Muscle of arm (tissue), 12 donors: Measurements from ENCODE around the gene R3HDM2. TPM values are rescaled to one million over a fixed set of nuclear protein-coding genes. Genes with fewer than 3 reads are reported as not detected.
"Not testable (repeated sequence)": the region's sequence is repeated elsewhere in the genome, so short reads cannot be mapped to it uniquely, and the experiment has no call there.

Experiments
- DNase-seq: peaks from one replicate; pipeline ENCODE4 v3.0.0-alpha.2; 2013
- polyA plus RNA-seq, 12 donors: library from polyadenylated mRNA; unstranded; fragments of 120-200 nt; gene quantifications; one replicate each; pipeline ENCODE4 v1.2.1, GENCODE V29; 2013; ENCODE audit not compliant: insufficient read length in 12 of 12

Gene R3HDM2
- polyA plus RNA-seq, 12 donors = 36.4 to 92.7 (median 55.7) TPM; not detected in 1

DNA sequence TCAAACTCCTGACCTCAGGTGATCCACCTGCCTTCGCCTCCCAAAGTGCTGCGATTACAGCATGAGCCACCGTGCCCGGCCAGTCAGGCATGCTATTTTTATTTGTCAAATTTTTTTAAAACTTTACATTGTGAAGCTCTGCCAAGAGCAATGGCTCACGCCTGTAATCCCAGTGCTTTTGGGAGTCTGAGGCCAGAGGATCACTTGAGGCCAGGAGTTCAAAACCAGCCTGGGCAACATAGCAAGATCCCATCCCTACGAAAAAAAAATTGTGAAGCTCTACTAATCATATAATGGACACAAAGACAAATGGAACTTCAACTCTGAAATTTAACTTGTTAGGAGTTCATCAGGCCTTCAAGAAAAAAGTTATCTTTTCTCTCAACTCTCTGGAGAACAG is 1.9 kb downstream of the R3HDM2 start:
- no peak for DNase-seq

DNA sequence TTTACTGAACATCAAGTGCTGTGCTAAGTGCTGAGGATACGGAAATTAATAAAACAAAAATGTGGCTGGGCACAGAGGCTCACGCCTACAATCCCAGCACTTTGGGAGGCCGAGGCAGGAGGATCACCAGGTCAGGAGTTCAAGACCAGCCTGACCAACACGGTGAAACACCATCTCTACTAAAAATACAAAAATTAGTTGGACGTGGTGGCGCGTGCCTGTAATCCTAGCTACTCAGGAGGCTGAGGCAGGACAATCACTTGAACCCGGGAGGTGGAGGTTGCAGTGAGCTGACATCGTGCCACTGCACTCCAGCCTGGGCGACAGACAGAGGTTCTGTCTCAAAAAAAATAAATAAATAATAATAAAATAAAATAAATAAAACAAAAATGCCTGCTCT is 3.9 kb downstream of the R3HDM2 start:
- not testable (repeated sequence) for DNase-seq

DNA sequence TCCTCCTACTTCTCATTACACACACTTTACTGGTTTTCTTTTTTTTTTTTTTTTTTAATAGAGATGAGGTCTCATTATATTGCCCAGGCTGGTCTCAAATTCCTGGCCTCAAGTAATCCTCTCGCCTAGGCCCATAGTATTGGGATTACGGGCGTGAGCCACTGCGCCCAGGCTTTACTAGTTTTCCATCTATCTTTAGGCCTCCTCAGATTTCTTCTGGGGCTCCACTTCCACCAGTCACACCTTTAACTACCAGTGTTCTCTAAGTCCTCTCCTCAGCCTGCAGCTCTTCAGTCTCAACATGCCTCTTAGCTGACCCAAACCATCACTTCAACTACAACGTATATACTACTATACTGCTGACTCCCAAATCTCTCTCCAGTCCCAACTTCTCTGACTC is 10.4 kb downstream of the R3HDM2 start:
- DNase-seq = no peak

DNA sequence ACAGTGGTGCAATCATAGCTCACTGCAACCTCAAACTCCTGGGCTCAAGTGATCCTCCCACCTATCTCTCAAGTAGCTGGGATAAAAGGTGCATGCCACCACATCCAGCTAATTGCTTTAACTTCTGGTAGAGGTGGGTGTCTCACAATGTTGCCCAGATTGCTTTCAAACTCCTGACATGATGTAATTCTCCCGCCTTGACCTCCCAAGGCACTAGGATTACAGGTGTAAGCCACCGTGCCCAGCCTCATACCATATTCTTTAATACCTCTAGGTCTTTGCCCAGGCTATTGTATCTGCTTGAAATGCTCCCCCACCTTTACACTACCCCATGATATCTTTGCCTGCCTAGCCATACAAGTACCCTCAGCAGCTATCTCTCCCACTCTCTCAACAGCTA is 11.3 kb downstream of the R3HDM2 start:
- DNase-seq = no peak

DNA sequence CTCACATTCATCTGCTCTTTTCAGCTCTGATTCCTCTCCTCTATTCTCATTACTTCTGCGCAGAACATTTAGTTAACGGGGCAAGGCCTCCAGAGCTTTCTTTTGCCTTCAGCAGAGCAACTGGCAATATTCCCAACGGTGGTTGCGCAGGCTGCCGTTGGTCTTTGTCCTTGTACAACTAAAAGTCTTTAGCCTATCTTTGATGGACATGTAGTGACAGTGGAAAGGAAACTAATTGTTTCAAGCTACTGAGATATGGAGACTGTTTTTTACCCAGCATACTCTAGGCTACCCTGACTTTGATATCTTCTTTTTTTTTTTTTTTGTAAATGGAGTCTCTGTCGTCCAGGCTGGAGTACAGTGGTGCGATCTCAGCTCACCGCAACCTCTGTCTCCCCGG is 12.6 kb downstream of the R3HDM2 start:
- DNase-seq = no peak

DNA sequence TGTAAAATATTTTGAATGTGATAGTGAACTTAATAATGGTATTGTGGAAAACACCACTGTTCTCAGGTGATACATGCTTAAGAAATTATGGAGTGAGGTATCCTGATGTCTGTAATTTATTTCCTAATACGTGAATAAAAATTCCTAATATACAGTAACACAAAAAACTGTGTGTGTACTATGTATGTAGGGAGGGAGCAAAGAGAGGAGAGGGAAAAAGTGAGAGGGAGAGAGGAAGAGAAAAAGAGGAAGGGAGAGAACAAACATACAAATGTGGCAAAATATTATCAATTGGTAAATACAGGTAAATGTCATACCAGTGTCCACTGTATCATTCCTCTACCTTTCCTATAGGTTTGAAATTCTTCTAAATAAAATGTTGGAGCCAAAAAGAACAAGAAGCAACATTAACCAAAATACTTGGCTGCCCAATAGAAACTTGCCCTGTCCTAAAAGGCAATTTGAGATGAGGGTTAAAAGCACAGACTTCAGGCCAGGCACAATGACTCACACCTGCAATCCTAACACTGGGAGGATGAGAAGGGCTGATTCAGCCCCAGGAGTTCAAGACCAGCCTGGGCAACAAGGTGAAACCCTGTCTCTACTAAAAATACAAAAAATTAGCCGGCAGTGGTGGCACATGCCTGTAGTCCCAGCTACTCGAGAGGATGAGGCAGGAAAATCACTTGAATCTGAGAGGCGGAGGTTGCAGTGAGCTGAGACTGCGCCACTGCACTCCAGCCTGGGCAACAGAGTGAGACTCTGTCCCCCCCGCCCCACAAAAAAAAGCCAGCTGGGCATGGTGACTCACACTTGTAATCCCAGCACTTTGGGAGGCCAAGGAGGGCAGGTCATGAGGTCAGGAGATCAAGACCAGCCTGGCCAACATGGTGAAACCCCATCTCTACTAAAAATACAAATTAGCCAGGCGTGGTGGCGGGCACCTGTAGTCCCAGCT is 14.5 kb downstream of the R3HDM2 start:
- DNase-seq = no peak

DNA sequence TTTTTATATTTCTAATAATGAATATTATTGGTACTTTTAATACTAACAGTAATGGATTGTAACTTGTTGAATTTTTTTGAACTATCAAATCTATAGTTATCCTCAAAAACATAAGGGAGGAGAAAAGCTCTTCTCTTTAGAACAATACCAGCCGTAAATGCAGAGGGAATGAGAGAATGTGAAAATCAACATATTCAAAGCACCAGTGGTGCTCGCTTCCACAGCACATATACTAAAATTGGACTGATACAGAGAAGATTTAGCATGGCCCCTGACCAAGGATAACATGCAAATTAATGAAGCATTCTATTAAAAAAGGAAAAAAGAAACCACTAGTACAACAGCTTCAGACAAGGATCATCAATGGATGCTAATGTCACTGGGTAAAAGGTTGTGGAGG is 15.8 kb downstream of the R3HDM2 start:
- no peak for DNase-seq

DNA sequence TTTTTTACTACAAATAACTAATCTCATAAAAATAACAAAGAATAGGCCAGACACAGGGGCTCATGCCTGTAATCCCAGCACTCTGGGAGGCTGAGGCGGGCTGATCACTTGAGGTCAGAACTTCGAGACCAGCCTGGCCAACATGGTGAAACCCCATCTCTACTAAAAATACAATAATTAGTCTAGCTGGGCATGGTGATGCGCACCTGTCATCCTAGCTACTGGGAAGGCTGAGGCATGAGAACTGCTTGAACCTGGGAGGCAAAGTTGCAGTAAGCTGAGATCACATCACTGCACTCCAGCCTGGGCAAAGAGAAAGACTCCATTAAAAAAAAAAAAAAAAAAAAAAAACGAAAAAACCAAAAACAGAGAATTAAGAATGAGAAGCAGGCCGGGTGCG is 16.7 kb downstream of the R3HDM2 start:
- DNase-seq = not testable (repeated sequence)

DNA sequence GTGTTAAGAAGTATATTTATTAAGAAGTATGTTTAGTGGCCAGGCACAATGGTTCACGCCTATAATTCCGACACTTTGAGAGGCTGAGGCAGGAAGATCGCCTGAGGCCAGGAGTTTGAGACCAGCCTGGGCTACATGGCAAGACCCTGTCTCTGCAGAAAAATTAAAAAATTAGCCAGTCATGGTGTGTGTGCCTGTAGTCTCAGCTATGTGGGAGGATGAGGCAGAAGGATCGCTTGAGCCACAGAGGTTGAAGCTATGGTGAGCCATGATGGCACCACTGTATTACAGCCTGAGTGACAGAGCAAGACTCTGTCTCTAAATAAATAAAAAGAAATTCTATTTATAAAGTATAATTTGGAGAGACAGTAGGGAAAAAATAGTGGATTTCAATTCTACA is 20.3 kb downstream of the R3HDM2 start:
- no peak for DNase-seq

DNA sequence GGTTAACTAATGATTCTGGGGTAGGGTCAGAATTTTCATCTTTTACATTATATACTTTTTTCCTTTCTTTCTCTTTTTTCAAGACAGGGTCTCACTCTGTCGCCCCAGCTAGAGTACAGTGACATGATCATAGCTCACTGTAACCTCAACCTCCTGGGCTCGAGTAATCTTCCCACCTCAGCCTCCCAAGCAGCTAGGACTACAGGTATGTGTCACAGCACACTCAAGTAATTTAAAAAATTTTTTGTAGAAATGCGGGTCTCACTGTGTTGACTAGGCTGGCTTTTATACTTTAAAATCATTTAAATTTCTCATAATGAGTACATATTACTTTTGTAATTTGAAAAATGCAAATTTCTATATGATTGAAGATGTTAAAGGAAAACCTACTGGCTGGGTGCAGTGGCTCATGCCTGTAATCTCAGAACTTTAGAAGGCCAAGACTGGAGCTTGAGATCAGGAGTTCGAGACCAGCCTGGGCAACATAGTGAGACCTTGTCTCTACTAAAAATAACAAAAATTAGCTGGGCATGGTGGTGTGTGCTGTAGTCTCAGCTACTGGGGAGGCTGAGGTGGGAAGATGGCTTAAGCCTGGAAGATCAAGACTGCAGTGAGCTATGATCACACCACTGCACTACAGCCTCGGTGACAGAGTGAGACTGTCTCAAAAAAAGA is 25.7 kb downstream of the R3HDM2 start:
- DNase-seq = no peak

DNA sequence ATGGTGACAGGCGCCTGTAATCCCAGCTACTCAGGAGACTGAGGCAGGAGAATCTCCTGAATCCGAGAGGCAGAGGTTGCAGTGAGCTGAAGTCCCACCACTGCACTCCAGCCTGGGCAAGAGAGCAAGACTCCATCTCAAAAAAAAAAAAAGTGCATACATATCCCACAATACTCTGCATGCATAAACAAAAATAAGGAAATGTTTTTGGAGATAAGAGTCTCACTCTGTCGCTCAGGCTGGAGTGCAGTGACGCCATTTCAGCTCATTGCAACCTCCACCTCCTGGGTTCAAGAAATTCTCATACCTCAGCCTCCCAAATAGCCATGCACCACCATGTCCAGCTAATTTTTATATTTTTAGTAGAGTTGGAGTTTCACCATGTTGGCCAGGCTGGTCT is 28.7 kb downstream of the R3HDM2 start:
- DNase-seq = not testable (repeated sequence)

DNA sequence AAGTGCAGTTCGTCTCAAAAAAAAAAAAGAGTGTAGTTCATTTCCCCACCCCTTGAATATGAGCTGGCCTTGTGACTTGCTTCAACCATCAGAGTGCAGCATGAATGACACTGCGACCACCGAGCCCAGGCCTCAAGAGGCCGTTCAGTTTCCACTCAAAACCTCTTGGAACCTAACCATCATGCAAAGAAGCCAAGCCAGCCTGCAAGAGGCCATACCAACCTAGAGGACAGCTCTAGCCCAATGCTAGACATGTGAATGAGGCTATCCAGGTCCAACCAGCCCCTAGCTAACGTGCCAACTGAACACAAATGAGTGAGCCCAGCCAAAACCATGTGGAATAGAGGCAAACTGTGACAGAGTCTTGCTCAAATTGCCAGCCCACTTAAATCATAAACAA is 29.7 kb downstream of the R3HDM2 start:
- DNase-seq = no peak

DNA sequence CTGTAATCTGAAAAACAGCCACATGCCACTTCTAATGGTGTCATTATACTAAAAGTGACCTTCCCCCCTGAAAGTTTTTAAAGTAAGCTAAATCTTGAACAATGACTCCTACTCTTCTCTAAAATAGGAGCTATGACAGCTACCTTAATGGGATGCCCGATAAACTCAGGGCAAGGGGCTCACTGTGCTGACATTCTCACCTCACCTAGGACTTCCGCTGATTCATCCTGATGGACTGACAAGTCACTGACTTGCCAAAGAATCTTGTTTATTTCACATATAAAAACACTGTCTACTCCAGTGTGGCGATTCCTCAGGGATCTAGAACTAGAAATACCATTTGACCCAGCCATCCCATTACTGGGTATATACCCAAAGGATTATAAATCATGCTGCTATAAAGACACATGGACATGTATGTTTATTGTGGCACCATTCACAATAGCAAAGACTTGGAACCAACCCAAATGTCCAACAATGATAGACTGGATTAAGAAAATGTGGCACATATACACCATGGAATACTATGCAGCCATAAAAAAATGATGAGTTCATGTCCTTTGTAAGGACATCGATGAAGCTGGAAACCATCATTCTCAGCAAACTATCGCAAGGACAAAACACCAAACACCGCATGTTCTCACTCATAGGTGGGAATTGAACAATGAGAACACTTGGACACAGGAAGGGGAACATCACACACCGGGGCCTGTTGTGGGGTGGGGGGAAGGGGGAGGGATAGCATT is 31.0 kb downstream of the R3HDM2 start:
- not testable (repeated sequence) for DNase-seq

DNA sequence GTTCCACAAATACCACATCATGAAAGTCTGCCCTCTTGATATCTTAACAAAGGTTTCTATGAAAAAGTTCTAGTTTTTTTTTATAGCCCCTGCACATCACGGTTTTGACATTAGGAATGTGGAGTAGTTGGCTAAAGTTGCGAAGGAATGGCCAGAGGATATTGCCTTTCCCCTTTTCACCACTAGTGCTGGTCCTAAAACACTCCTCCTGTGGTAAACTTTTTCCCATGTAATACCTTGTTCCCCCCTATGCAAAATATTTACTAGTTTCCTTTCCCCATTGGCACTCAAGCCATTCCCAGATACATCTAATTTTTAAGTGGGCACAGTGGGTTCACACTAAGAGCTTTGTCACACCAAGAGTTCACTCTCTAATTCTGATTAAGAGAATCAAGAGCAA is 33.4 kb downstream of the R3HDM2 start:
- no peak for DNase-seq

DNA sequence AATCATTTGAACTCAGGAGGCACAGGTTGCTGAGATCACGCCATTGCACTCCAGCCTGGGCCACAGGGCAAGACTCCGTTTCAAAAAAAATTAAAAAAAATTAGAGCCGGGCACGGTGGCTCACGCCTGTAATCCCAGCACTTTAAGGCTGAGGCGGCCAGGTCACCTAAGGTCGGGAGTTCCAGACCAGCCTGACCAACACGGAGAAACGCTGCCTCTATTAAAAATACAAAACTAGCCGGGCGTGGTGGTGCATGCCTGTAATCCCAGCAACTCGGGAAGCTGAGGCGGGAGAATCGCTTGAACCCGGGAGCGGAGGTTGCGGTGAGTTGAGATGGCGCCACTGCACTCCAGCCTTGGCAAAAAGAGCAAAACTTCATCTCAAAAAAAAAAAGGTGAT is 35.7 kb downstream of the R3HDM2 start:
- no peak for DNase-seq

DNA sequence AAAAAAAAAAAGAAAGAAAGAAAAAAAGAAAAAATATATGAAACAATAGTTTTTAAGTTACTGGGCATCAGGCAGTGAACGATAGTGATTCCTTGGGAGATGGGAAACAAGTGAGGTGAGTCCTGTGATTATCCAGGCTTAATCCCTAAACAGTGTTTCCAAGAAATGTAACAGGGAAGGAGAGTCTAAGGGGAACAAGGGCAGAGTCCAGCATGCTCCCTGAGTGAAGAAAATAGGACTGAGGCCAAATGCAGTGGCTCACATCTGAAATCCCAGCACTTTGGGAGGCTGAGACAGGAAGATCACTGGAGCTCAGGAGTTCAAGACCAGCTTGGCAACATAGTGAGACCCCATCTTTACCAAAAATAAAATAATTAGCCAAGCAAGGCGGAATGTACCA is 40.7 kb downstream of the R3HDM2 start:
- no peak for DNase-seq

DNA sequence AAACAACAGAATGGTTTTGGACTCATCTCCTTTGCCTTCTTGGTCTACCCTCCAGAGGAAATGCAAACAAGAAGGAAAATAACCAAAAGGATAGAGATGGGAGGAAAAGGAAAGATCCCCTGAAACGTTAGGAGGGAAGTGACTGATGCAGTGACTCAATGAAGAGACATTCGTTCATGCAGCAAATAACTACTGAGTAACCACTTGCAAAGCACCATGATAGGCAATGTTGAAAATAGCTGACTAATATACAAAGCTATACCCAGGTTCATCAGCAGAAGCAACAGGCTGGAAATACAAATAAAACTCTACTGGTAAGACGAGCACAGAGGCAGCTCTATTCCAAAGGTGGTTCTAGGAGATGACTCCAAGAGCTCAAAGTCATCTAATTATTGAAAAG is 41.8 kb downstream of the R3HDM2 start:
- no peak for DNase-seq

DNA sequence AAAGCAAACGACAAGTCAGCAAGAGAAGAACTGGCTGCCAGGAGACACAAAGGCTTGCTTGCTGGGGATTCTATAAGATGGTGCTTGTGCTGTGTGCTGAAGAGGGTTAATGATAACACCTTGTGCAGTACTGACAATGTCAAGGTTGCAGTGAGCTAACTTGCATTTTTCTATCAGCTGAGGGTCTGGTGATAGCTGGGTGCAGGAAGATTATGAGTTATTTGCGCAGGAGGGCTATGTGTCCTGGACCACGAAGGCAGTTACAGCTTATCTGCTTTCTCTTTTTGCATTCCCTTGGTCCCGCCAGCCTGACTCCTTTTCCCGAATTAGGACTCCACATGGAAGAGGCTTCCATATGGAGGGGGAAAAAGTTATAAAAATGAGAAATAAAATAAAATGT is 42.4 kb downstream of the R3HDM2 start:
- DNase-seq = no peak

DNA sequence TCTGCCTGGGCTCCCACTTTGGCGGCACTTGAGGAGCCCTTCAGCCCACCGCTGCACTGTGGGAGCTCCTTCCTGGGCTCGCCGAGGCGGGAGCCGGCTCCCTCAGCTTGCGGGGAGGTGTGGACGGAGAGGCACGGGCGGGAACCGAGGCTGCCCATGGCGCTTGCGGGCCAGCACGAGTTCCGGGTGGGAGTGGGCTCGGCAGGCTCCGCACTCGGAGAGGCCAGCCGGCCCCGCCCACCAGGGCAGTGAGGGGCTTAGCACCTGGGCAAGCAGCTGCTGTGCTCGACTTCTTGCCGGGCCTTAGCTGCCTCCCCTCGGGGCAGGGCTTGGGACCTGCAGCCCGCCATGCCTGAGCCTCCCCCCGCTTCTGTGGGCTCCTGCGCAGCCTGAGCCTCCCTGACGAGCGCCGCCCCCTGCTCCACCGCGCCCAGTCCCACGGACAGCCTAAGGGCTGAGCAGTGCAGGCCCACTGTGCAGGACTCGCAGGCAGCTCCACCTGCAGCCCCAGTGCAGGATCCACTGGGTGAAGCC is 44.6 kb downstream of the R3HDM2 start:
- no peak for DNase-seq

DNA sequence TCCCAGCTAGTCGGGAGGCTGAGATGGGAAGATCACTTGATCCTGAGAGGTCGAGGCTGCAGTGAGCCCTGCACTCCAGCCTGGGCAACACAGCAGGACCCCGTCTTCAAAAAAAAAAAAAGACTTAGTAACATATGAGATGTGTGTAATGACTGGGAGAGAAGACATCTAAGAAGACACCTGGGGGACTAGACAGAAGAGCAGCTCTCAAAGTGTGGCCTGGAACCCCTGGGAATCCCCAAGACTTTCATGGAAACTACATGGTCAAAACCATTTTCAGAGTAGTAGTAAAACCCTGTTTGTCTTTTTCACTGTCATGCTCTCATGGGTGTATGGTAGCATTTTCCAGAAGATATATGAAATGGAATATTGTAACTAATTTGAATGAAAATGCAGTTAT is 45.3 kb downstream of the R3HDM2 start:
- DNase-seq = no peak

DNA sequence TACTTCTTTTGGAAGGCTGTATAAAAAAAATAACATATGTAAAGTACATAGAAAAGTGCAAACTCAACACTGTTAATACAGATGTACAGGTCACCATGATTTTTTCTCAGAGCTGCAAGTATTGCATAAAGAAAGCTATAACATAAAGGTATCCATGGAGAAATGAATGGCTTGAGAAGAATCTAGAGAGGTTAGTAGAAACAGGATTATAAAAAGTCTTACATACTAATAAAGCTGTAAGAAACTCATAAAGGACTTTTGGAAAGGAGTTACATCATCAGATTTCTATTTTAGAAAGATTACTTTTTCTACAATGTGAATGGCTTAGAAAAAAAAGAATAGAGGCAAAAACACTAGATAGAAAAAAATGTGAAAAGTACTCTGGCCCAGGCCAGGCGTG is 46.4 kb downstream of the R3HDM2 start:
- no peak for DNase-seq

DNA sequence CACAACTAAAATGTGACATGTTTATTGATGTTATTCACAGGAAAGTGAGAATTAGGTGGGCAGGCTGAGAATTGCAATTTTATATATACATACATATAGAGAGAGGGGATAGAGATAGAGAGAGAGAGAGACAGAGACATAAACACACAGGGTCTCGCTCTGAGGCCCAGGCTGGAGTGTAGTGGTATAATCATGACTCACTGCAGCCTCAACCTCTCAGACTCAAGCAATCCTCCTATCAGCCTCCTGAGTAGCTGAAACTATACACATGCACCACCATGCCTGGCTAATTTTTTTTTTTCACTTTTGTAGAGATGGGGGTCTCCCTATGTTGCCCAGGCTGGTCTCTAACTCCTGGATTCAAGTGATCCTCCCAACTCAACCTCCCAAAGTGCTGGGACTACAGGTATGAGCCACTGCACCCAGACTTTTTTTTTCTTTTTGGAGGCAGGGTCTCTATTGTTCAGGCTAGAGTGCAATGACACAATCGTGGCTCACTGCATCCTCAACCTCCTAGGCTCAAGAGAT is 49.1 kb downstream of the R3HDM2 start:
- no peak for DNase-seq
